ENCODE data around the gene LRMDA. TPM values are rescaled to one million over a fixed set of nuclear protein-coding genes. Genes with fewer than 3 reads are reported as not detected.

Gene LRMDA
- total RNA-seq, 1 donor from 2014 or later, result 2.1 TPM

DNA sequence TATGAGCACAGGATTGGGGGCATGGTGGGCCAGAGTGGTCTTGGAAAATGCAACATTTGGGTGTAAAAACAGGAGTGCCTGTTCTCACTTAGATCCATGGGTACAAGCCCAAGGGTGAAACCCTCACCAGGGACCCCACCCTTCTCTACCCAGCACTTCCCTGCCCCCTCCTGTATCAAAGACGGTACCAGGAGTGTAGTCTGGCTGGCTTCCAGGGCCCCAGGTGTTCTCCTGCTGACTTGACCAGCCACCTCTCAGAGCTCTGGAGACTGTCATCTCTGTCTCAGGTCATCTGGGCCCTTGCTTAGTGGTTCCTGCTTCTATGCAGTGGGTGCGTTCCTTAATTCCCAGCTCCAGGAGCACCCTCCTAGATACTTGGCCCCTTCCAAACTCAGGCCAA lies 447.2 kb downstream of the LRMDA start:
- DNase-seq, result no peak
- Mint-ChIP-seq H3K4me1 (ENCODE audit: low read depth, unreplicated experiment) (peaks cover 2% of the 10 kb centered on the region), H3K27me3 (ENCODE audit: unreplicated experiment) (peaks cover 6% of the 10 kb centered on the region), H3K27ac (ENCODE audit: unreplicated experiment) (no peak overlapping the region), H3K9me3 (ENCODE audit: unreplicated experiment) (peaks cover 2% of the 10 kb centered on the region), H3K36me3 (ENCODE audit: unreplicated experiment) (peaks cover 8% of the 10 kb centered on the region), H3K4me3 (ENCODE audit: unreplicated experiment) (no peak overlapping the region)
- TF ChIP-seq CTCF (IDR thresholded peaks at IDR 0.05; ENCODE audit: partially characterized antibody, unreplicated experiment), result no peak

DNA sequence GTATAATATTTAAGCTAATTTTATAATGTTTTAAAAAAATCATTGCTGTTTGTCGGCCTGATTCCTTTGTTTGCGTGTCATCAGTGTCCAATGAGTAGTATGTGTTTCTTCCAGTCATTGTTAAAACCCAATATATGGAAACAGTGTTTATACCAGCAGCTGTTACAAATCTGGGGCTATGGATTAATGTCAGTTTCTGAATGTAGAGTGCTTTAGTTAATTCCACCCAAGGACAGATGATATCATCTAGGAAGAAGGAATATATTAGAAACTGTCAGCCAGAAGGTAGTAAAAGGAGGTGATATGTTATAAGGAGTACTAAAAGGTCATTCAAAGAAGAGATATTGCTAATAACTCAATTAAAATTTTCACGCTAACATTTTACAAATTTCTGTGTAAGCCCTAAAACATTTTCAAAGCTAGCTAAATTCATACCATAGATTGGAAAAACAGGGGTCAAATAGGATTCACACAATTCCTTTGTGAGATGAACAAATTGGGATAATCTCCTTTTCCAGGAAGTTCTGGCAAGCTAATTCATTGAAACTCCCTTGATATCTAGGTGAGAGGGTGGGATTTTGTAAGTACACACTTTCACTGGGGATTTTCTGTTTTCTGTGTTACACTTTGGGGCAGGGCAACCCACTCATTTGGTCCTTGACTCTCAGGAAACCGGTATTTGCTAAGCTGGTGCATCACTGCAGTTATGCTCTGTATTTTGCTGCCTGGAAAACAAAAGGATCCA lies 448.8 kb downstream of the LRMDA start:
- Mint-ChIP-seq H3K4me3 (ENCODE audit: unreplicated experiment) (no peak overlapping the region), H3K27me3 (ENCODE audit: unreplicated experiment) (peaks cover 6% of the 10 kb centered on the region), H3K4me1 (ENCODE audit: low read depth, unreplicated experiment) (peaks cover 2% of the 10 kb centered on the region), H3K27ac (ENCODE audit: unreplicated experiment) (no peak overlapping the region), H3K9me3 (ENCODE audit: unreplicated experiment) (peaks cover 2% of the 10 kb centered on the region), H3K36me3 (ENCODE audit: unreplicated experiment) (peaks cover 8% of the 10 kb centered on the region)
- TF ChIP-seq CTCF (IDR thresholded peaks at IDR 0.05; ENCODE audit: partially characterized antibody, unreplicated experiment), result no peak
- DNase-seq, result no peak

DNA sequence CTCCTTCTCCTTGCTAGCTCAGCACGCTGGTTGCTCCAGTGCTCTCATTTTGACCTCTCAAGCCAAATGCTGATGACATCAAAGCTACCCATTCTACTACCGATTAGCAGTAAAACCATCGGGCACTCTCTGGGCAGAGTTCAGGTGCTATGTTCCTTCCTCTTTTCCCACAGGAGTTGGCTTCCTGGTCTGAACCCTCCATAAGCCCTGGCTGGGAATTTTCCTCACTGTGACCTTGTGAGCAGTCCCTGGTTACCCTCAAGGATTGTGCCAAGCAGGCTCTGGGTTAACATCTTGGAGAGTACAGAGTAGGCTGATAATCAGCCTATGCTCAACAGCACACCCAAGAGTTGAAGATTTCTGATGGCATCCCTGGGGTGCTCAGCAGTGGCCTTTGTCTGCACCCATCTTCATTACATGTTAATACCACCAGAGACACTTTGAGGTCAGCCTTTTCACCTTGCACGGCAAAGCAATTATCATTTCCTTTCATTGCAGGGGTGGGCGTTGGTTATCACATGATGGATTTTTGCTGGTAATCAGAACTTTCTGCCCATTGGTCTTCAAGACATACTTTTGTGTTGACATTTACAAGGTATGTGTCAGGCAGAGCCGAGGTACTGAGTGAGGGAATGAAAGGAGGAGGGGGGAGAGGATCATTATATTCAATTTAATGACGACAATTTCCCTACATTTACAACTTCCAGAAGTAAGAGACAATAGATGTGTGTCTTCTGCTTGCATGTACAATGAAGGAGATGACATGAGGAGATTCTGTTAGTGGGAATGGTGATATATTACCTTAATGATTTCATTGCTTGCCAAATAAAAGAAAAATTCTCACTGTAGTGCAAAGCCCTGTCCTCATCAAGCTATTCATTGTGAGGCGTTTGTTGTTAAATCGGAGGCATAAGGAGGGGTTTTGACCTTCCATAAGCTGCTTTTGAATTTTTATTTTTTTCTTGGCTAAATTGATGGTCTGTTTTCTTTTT lies 452.0 kb downstream of the LRMDA start:
- H3K4me1 Mint-ChIP-seq (ENCODE audit: low read depth, unreplicated experiment), result no peaks in the 10 kb centered on the region

DNA sequence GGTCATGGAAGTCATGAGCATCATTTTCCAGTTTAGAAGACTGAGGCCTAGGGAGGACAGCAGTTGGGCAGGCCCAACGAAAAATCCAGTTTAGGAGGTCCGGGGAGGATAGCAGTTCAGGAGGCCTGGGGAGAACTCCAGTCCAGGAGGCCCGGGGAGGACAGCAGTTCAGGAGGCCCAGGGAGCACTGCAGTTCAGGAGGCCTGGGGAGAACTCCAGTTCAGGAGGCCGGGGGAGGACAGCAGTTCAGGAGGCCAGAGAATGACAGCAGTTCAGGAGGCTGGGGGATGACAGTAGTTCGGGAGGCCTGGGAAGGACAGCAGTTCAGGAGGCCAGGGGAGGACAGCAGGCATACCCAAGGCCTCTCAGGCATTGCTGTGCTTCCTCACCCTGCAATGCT lies 453.4 kb downstream of the LRMDA start:
- Mint-ChIP-seq H3K36me3 (ENCODE audit: unreplicated experiment) (no peaks in the 10 kb centered on the region), H3K27ac (ENCODE audit: unreplicated experiment) (no peak overlapping the region), H3K27me3 (ENCODE audit: unreplicated experiment) (no peaks in the 10 kb centered on the region), H3K4me1 (ENCODE audit: low read depth, unreplicated experiment) (no peaks in the 10 kb centered on the region), H3K4me3 (ENCODE audit: unreplicated experiment) (no peak overlapping the region), H3K9me3 (ENCODE audit: unreplicated experiment) (no peaks in the 10 kb centered on the region)
- TF ChIP-seq CTCF (IDR thresholded peaks at IDR 0.05; ENCODE audit: partially characterized antibody, unreplicated experiment), result no peak
- DNase-seq, result no peak

More for the DNA sequence above, 452.0 kb downstream of the LRMDA start:
- Mint-ChIP-seq H3K4me3 (ENCODE audit: unreplicated experiment) (no peak overlapping the region), H3K9me3 (ENCODE audit: unreplicated experiment) (no peaks in the 10 kb centered on the region), H3K27ac (ENCODE audit: unreplicated experiment) (no peak overlapping the region), H3K27me3 (ENCODE audit: unreplicated experiment) (no peaks in the 10 kb centered on the region), H3K36me3 (ENCODE audit: unreplicated experiment) (no peaks in the 10 kb centered on the region)
- no peak for DNase-seq
- no peak for TF ChIP-seq CTCF (IDR thresholded peaks at IDR 0.05; ENCODE audit: partially characterized antibody, unreplicated experiment)
